H1 (cell line): ENCODE results near the gene NID1. TPM values are rescaled to one million over a fixed set of nuclear protein-coding genes. Genes with fewer than 3 reads are reported as not detected.

Experiments used
- CTCF ChIA-PET: fragments of 300-600 bp; sonication (Branson Sonifier 250); formaldehyde crosslinking; loops from one replicate; lab custom pipeline; 2021; ENCODE audit not compliant: partially characterized antibody; lab: Charles Lee
- POLR2A ChIA-PET: fragments of 300-600 bp; sonication (Branson Sonifier 250); formaldehyde crosslinking; loops from one replicate; lab custom pipeline; 2021; ENCODE audit warnings: inconsistent platforms; ENCODE audit not compliant: partially characterized antibody; lab: Charles Lee
- DNase-seq, 2 experiments: peaks; one replicate each; pipeline versions ENCODE4 v3.0.0 to v3.0.0-alpha.2; 2010 to 2022; ENCODE audit warnings: low spot score in 2 of 2, low read depth in 1 of 2, mixed read lengths in 1 of 2
- FAIRE-seq: peaks from 2 replicates; lab custom pipeline; 2011; peaks lifted over from hg19 to GRCh38; lab: Jason Lieb, UNC
- H2AFZ ChIP-seq: 2 replicates; pipeline ENCODE4 v1.8.1; 2012; ENCODE audit warnings: low read length, inconsistent platforms
- H2AK5ac ChIP-seq: 2 replicates; pipeline ENCODE4 v1.6.1; 2013; ENCODE audit warnings: low read depth, low read length
- H2BK120ac ChIP-seq: replicated peaks from 2 replicates; pipeline ENCODE3; 2013; ENCODE audit warnings: low read depth, low read length, inconsistent platforms
- H2BK12ac ChIP-seq: 2 replicates; pipeline ENCODE4 v1.6.1; 2013; ENCODE audit warnings: low read depth, low read length
- H2BK15ac ChIP-seq: 2 replicates; pipeline ENCODE4 v1.6.1; 2013; ENCODE audit warnings: low read length
- H2BK20ac ChIP-seq: 2 replicates; pipeline ENCODE4 v1.6.1; 2013; ENCODE audit warnings: low read length
- H2BK5ac ChIP-seq: 2 replicates; pipeline ENCODE4 v1.6.1; 2013; ENCODE audit warnings: low read depth, low read length
- H3K14ac ChIP-seq: 2 replicates; pipeline ENCODE4 v1.6.1; 2013; ENCODE audit warnings: inconsistent platforms; ENCODE audit not compliant: insufficient read length
- H3K18ac ChIP-seq: 2 replicates; pipeline ENCODE4 v1.6.1; 2013; ENCODE audit warnings: low read length; ENCODE audit errors: extremely low read depth
- H3K23ac ChIP-seq: 2 replicates; pipeline ENCODE4 v1.6.1; 2013; ENCODE audit warnings: inconsistent platforms; ENCODE audit not compliant: insufficient read length
- H3K23me2 ChIP-seq: 2 replicates; pipeline ENCODE4 v1.6.1; 2013; ENCODE audit warnings: low read depth, low read length
- H3K27ac ChIP-seq: 2 replicates; pipeline ENCODE4 v1.6.1; 2011; ENCODE audit warnings: low read depth, low read length, inconsistent platforms
- H3K27me3 ChIP-seq, 4 experiments: replicated peaks in 1 of 4; 1 replicate in 1 of 4; 2 replicates in 3 of 4; pipeline versions ENCODE4 v1.6.1 to v1.8.1; 2011 to 2013; ENCODE audit warnings: low read length in 3 of 4, mild to moderate bottlenecking in 3 of 4, inconsistent platforms in 2 of 4, mixed read lengths in 2 of 4, moderate library complexity in 1 of 4; ENCODE audit not compliant: control insufficient read depth in 3 of 4, insufficient read depth in 3 of 4; ENCODE audit errors: extremely low read depth in 1 of 4
- H3K36me3 ChIP-seq, 4 experiments: 2 replicates each; pipeline versions ENCODE4 v1.6.1 to v1.8.1; 2011 to 2013; ENCODE audit warnings: mild to moderate bottlenecking in 4 of 4, low read length in 3 of 4, moderate library complexity in 2 of 4, control low read depth in 1 of 4, inconsistent platforms in 1 of 4; ENCODE audit not compliant: insufficient read depth in 4 of 4, control insufficient read depth in 2 of 4
- H3K4ac ChIP-seq: replicated peaks from 2 replicates; pipeline ENCODE3; 2013; ENCODE audit warnings: low read length, low read depth, mixed read lengths, inconsistent platforms; ENCODE audit not compliant: insufficient read length
- H3K4me1 ChIP-seq, 4 experiments: replicated peaks in 1 of 4; 1 replicate in 1 of 4; 2 replicates in 3 of 4; pipeline versions ENCODE4 v1.6.1 to v1.8.1; 2011 to 2013; ENCODE audit warnings: low read length in 3 of 4, inconsistent platforms in 2 of 4, mixed read lengths in 1 of 4; ENCODE audit not compliant: insufficient read depth in 4 of 4, control insufficient read depth in 3 of 4
- H3K4me2 ChIP-seq, 2 experiments: 2 replicates each; pipeline versions ENCODE4 v1.6.1 to v1.8.1; 2011 to 2013; ENCODE audit warnings: low read depth in 2 of 2, low read length in 2 of 2, control low read depth in 1 of 2, inconsistent platforms in 1 of 2, mild to moderate bottlenecking in 1 of 2; ENCODE audit not compliant: insufficient read depth in 1 of 2
- H3K4me3 ChIP-seq, 4 experiments: fragments of 200-600, 300-600 bp in 1 of 4; sonication (generic), shearing (Covaris generic), sonication (Bioruptor Twin) in 1 of 4; 2 replicates each; pipeline versions ENCODE4 v1.5.1 to v1.8.1; 2011 to 2016; ENCODE audit warnings: low read length in 4 of 4, low read depth in 3 of 4, control low read depth in 2 of 4, inconsistent platforms in 2 of 4, mild to moderate bottlenecking in 2 of 4, mixed read lengths in 1 of 4, moderate library complexity in 1 of 4; ENCODE audit not compliant: insufficient read depth in 2 of 4; ENCODE audit errors: extremely low read depth in 1 of 4
- H3K56ac ChIP-seq: replicated peaks from 2 replicates; pipeline ENCODE3; 2013; ENCODE audit warnings: low read depth, mild to moderate bottlenecking, mixed read lengths, low read length, inconsistent platforms; ENCODE audit not compliant: insufficient read length
- H3K79me1 ChIP-seq: 2 replicates; pipeline ENCODE4 v1.6.1; 2013; ENCODE audit warnings: low read depth, low read length, control low read depth
- H3K79me2 ChIP-seq, 2 experiments: 2 replicates each; pipeline versions ENCODE4 v1.6.1 to v1.8.1; 2012 to 2013; ENCODE audit warnings: low read length in 2 of 2, mild to moderate bottlenecking in 2 of 2, inconsistent platforms in 1 of 2; ENCODE audit not compliant: insufficient read depth in 2 of 2, control insufficient read depth in 1 of 2
- H3K9ac ChIP-seq, 4 experiments: replicated peaks in 1 of 4; 1 replicate in 1 of 4; 2 replicates in 3 of 4; pipeline versions ENCODE4 v1.6.1 to v1.8.1; 2011 to 2013; ENCODE audit warnings: low read depth in 3 of 4, low read length in 3 of 4, control low read depth in 2 of 4, mild to moderate bottlenecking in 2 of 4, moderate library complexity in 2 of 4, inconsistent platforms in 1 of 4; ENCODE audit errors: extremely low read depth in 1 of 4
- H3K9me3 ChIP-seq, 2 experiments: 2 replicates each; pipeline versions ENCODE4 v1.6.1 to v1.8.1; 2012 to 2013; ENCODE audit warnings: mild to moderate bottlenecking in 2 of 2, moderate library complexity in 2 of 2, control low read depth in 1 of 2, inconsistent platforms in 1 of 2, low read depth in 1 of 2, low read length in 1 of 2, mixed read lengths in 1 of 2; ENCODE audit not compliant: insufficient read depth in 2 of 2
- H4K20me1 ChIP-seq, 2 experiments: replicated peaks in 1 of 2; 2 replicates each; pipeline versions ENCODE3 to v1.8.1; 2011 to 2013; ENCODE audit warnings: inconsistent platforms in 2 of 2, low read length in 2 of 2, mild to moderate bottlenecking in 1 of 2; ENCODE audit not compliant: insufficient read depth in 2 of 2, control insufficient read depth in 1 of 2
- H4K5ac ChIP-seq: 2 replicates; pipeline ENCODE4 v1.6.1; 2013; ENCODE audit warnings: low read length, low read depth, mixed read lengths, inconsistent platforms; ENCODE audit not compliant: insufficient read length
- H4K8ac ChIP-seq: 2 replicates; pipeline ENCODE4 v1.8.0; 2013; ENCODE audit warnings: mild to moderate bottlenecking, moderate library complexity, low read length, inconsistent platforms; ENCODE audit not compliant: insufficient read depth; ENCODE audit errors: extremely low read depth
- H4K91ac ChIP-seq: replicated peaks from 2 replicates; pipeline ENCODE3; 2013; ENCODE audit warnings: low read length, mixed read lengths, inconsistent platforms; ENCODE audit not compliant: insufficient read length
- BCL11A ChIP-seq, 2 experiments: IDR thresholded peaks; one replicate each; pipeline ENCODE4 v1.6.1; 2011; ENCODE audit warnings: low read depth in 2 of 2, low read length in 2 of 2, mild to moderate bottlenecking in 2 of 2
- CTBP2 ChIP-seq: IDR thresholded peaks from 2 replicates; pipeline ENCODE4 v1.7.0; 2011; ENCODE audit warnings: borderline replicate concordance, mild to moderate bottlenecking, moderate library complexity, mixed read lengths, low read length; ENCODE audit not compliant: insufficient read depth, insufficient read length
- CTCF ChIP-seq, 3 experiments: IDR thresholded peaks; 1 replicate in 2 of 3; 2 replicates in 1 of 3; pipeline versions ENCODE4 v1.5.1 to v1.6.1; 2011; ENCODE audit warnings: low read length in 3 of 3, mild to moderate bottlenecking in 3 of 3, inconsistent platforms in 2 of 3, low read depth in 1 of 3, moderate library complexity in 1 of 3; ENCODE audit not compliant: insufficient read depth in 1 of 3; ENCODE audit errors: control extremely low read depth in 1 of 3
- JUN ChIP-seq: IDR thresholded peaks from 2 replicates; pipeline ENCODE4 v1.6.1; 2011; ENCODE audit warnings: low read depth, mild to moderate bottlenecking, improper control_type of control experiment, low read length
- KDM5A ChIP-seq: fragments of 200-600 bp; IDR thresholded peaks from 2 replicates; pipeline ENCODE4 v1.7.1; 2012; ENCODE audit warnings: mild to moderate bottlenecking, low read length, inconsistent platforms, mixed read lengths
- SAP30 ChIP-seq: fragments of 300-600 bp; sonication (generic); IDR thresholded peaks from 2 replicates; pipeline ENCODE4 v1.7.1; 2012; ENCODE audit warnings: low read length, moderate library complexity, mild to moderate bottlenecking, inconsistent platforms; ENCODE audit not compliant: insufficient read depth, insufficient replicate concordance
- SIRT6 ChIP-seq: IDR thresholded peaks from one replicate; pipeline ENCODE4 v1.7.1; 2012; ENCODE audit warnings: low read length, inconsistent platforms
- SP2 ChIP-seq: IDR thresholded peaks from 2 replicates; pipeline ENCODE4 v1.6.1; 2012; ENCODE audit warnings: mild to moderate bottlenecking, low read length, inconsistent platforms
- USF2 ChIP-seq: IDR thresholded peaks from 2 replicates; pipeline ENCODE4 v1.6.1; 2011; ENCODE audit warnings: low read length, improper control_type of control experiment
- ZNF274 ChIP-seq: IDR thresholded peaks from 2 replicates; pipeline ENCODE4 v1.7.0; 2012; ENCODE audit warnings: low read length, borderline replicate concordance; ENCODE audit errors: extremely low read depth
- WGBS, 2 experiments: shearing (Covaris generic) in 1 of 2; methylation state at CpG; one replicate each; pipeline versions ENCODE4 v1.1.6 to v1.1.7; 2013 to 2015; ENCODE audit warnings: low lambda C conversion rate in 2 of 2, mixed read lengths in 2 of 2, inconsistent platforms in 1 of 2, low coverage in 1 of 2, missing lambda C conversion rate in 1 of 2; ENCODE audit not compliant: insufficient replicate concordance in 2 of 2, insufficient coverage in 1 of 2, insufficient read length in 1 of 2; ENCODE audit errors: extremely low coverage in 1 of 2, missing lambda C conversion rate in 1 of 2; 5-methylcytosine and 5-hydroxymethylcytosine counted together
- polyA plus RNA-seq, 7 experiments: library from polyadenylated mRNA; depleted of rRNA in 3 of 7; stranded (reverse) in 5 of 7; unstranded in 2 of 7; fragments of >200 nt in 5 of 7; fragments of 200-250 nt in 2 of 7; gene quantifications; 1 replicate in 5 of 7; 2 replicates in 1 of 7; 4 replicates in 1 of 7; pipeline versions ENCODE4 v1.2.1 to v1.2.3, GENCODE V29; 2011 to 2013; ENCODE audit warnings: missing spikeins in 2 of 7, mixed read lengths in 2 of 7
- total RNA-seq: library from RNA; stranded (reverse); fragmentation: NEBNext Ultra II Directional; extraction: Animal tissue kit (Norgen Biotek cat#: 25700); gene quantifications from 2 replicates; pipeline ENCODE4 v1.2.1, GENCODE V29; 2021

Gene NID1
- total and polyA plus RNA-seq, 2 of the 8 experiments (the other 6 are each of a cell fraction or from before 2014, with no cell fraction given), result 20.9 to 25.4 TPM

- no peak overlapping the region for H3K27ac ChIP-seq
- TF ChIP-seq BCL11A (IDR thresholded peaks at IDR 0.05; ENCODE audit: low read depth in 2 of 2, low read length in 2 of 2) (no peak), ZNF274 (no peak), CTCF (IDR thresholded peaks at IDR 0.05; ENCODE audit: control extremely low read depth in 1 of 3, insufficient read depth in 1 of 3, low read depth in 1 of 3, low read length in 3 of 3) (no peak), JUN (no peak), USF2 (no peak), CTBP2 (no peak), SP2 (no peak), SAP30 (no peak), KDM5A (no peak), SIRT6 (no peak)
- H3K4me1 ChIP-seq, result no peaks in the 10 kb centered on the region; a peak in 1 of 7 replicates
- peaks cover 2% of the 10 kb centered on the region; the same call in 1 of the 2 replicates for H3K23me2 ChIP-seq
- H2BK12ac ChIP-seq, result no peak overlapping the region
- H2AFZ ChIP-seq, result no peak overlapping the region
- H2AK5ac ChIP-seq, result no peak overlapping the region
- H3K79me1 ChIP-seq, result no peaks in the 10 kb centered on the region
- H3K14ac ChIP-seq, result no peak overlapping the region
- no peak for DNase-seq
- H2BK120ac ChIP-seq, result no peak overlapping the region
- no peak overlapping the region for H4K91ac ChIP-seq
- no peaks in the 10 kb centered on the region; a peak in 1 of 7 replicates for H3K27me3 ChIP-seq
- ChIA-PET CTCF (interaction anchor here (1.1 to 1.2 kb wide), 2 partner anchors 10 to 14 kb away, joined by 4 read pairs; no protein-coding TSS in a partner anchor), POLR2A (interaction anchor here (0.6 kb wide), 1 partner anchor 270 kb away, joined by 4 read pairs; no protein-coding TSS in a partner anchor)
- H3K36me3 ChIP-seq, result no peaks in the 10 kb centered on the region
- peak overlapping the region; percentile 78; the same call in 1 of the 2 replicates for H4K8ac ChIP-seq
- H3K23ac ChIP-seq, result no peak overlapping the region
- no peak overlapping the region for H2BK20ac ChIP-seq
- no peak for FAIRE-seq
- no peak overlapping the region for H3K4ac ChIP-seq
- 86% methylated on average over 8 of the region's 10 CpGs; no CpG with 5 or more reads in 1 of the 2 experiments for WGBS, 2 experiments
- no peak overlapping the region for H2BK5ac ChIP-seq
- no peaks in the 10 kb centered on the region for H4K20me1 ChIP-seq
- H3K9ac ChIP-seq, result no peak overlapping the region
- no peak overlapping the region for H2BK15ac ChIP-seq
- no peak overlapping the region for H3K4me2 ChIP-seq
- no peak overlapping the region for H3K56ac ChIP-seq
- H3K4me3 ChIP-seq, result no peak overlapping the region
- H4K5ac ChIP-seq, result no peak overlapping the region
- H3K18ac ChIP-seq, result no peak overlapping the region
- H3K79me2 ChIP-seq, result no peaks in the 10 kb centered on the region
- no peaks in the 10 kb centered on the region for H3K9me3 ChIP-seq
These were observed 114.6 kb downstream of the NID1 start for GRCh38 chr1:235950318-235950717.
